PC-9 (cell line): ENCODE results near the gene AGO4.

ENCODE experiments used
- EZH2 ChIP-seq: fragments of 200-600 bp; sonication (generic); IDR thresholded peaks from 2 replicates; pipeline ENCODE4 v1.8.0; 2017; ENCODE audit warnings: antibody characterized with exemption, low read depth
- TF ChIP-seq, protein P1 (sequence below): fragments of 200-600 bp; sonication (generic); conservative IDR thresholded peaks from 2 replicates; pipeline ENCODE4 v1.6.1; 2017; ENCODE audit warnings: mixed run types, antibody characterized with exemption, mild to moderate bottlenecking, moderate library complexity

DNA sequence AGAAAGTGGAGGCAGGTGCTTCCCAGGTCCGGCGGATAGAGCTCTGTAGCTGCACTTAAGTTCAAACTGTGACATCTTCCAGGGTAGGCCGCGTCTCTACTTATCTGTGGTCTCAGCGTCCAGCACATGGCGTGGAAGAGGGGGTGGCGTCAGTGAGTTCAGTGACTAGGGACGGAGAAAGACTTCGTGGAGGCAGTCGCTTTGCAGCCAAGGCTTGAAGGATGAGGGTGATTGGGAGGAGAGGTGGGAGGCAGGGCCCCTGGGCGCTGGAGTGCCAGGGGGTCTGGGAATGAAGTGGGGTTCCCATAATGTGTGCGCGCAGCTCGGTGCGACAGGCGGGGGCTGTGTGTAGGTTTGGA, 74.7 kb downstream of the AGO4 start:
- no peak for TF ChIP-seq EZH2
- TF ChIP-seq, protein P1, sequence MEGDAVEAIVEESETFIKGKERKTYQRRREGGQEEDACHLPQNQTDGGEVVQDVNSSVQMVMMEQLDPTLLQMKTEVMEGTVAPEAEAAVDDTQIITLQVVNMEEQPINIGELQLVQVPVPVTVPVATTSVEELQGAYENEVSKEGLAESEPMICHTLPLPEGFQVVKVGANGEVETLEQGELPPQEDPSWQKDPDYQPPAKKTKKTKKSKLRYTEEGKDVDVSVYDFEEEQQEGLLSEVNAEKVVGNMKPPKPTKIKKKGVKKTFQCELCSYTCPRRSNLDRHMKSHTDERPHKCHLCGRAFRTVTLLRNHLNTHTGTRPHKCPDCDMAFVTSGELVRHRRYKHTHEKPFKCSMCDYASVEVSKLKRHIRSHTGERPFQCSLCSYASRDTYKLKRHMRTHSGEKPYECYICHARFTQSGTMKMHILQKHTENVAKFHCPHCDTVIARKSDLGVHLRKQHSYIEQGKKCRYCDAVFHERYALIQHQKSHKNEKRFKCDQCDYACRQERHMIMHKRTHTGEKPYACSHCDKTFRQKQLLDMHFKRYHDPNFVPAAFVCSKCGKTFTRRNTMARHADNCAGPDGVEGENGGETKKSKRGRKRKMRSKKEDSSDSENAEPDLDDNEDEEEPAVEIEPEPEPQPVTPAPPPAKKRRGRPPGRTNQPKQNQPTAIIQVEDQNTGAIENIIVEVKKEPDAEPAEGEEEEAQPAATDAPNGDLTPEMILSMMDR: no peak
